HG03575 (cell line): Measurements from ENCODE around the gene UMODL1.

Experiments
- ATAC-seq: cut with Tn5 transposase; IDR thresholded peaks from one replicate; pipeline ENCODE4 v1.9.1; 2021; ENCODE audit not compliant: unreplicated experiment, insufficient number of reproducible peaks, low FRiP score; ENCODE audit errors: extremely low read depth

UMODL1 gene

DNA sequence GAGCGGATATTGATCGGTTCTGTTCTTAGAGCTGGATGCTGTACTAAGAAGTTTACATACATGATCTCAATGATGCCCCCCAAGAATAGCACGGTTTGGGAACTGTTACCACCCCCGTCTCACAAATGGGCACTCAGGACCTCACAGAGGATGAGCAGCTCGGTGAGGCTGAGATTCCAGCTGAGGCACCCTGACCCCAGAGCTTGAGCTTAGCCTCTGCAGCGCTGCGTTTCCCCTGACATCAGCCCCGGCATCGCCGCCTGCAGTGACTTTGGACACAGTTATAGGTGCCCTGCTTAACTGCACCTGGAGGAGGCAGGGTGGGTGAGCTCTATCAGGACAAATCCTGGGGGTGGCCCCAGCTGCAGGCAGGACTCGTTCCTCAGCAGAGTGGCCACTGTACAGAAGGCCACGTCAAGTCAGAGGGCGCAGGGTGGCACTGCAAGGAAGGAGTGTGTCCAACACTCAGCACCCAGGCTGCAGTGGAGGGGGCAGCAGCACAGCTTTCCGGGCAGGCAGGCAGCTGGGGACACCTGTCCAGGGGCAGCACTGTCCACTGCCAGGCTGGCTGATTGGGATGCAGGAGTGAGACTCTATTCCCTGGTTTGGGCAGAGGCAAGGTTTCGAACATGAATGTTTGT lies 82.0 kb downstream of the UMODL1 start:
- ATAC-seq = no peak

DNA sequence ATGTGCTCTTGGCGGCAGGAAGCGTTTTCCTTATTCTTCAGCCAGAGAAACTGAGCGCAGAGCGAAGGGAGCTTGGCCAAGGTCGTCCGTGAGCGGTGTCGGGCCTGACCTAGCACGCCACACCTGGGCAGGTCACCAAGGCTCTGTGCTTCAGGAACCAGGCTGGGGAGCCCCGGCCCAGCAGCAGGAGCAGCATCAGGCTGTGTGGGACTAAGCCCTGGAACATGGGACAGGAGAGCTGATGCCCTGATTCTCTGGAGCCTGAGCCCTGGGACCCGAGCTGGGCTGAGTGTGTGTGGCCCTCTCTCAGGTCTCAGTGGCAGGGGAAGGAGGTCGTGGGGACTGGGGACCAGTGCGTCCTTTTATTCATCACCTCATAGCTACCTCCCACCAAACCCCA lies 82.6 kb downstream of the UMODL1 start:
- no peak for ATAC-seq

DNA sequence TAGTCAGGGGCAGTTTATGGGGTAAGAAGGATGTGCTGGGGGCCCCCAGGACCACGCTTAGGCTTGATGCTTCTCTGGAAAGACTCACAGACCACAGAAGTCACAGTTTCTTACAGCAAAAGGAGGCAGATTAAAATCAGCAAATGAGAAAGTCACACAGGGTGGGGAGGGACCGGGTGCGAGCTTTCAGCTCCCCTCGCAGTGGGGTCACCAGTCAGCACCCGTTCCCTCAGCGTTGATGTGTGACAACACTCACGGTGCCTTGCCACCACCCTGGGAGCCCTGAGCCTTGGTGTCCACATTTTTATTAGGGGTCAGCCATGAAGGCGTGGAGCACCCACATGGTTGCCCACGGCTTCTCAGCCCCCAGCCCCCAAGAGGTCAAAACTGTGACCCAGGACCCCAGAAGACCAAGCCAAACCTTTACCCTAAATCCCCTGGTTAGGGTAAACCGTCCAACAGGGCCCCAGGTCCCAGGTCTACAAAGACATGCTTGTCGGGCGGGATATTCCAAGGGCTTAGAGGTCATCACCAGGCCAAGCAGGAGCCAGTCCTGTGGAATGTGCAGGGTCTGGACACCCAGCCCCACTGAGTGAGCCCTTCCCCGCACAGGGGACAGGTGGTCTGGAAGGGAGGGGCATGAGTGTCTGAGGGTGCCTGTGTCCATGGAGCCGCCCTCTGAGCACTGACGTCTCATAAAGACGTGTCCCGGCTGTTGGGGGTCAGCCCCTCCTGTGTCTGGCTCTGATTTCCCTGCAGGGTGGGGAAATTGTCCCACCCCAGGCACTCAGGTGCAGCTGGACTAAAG lies 83.3 kb downstream of the UMODL1 start:
- no peak for ATAC-seq

DNA sequence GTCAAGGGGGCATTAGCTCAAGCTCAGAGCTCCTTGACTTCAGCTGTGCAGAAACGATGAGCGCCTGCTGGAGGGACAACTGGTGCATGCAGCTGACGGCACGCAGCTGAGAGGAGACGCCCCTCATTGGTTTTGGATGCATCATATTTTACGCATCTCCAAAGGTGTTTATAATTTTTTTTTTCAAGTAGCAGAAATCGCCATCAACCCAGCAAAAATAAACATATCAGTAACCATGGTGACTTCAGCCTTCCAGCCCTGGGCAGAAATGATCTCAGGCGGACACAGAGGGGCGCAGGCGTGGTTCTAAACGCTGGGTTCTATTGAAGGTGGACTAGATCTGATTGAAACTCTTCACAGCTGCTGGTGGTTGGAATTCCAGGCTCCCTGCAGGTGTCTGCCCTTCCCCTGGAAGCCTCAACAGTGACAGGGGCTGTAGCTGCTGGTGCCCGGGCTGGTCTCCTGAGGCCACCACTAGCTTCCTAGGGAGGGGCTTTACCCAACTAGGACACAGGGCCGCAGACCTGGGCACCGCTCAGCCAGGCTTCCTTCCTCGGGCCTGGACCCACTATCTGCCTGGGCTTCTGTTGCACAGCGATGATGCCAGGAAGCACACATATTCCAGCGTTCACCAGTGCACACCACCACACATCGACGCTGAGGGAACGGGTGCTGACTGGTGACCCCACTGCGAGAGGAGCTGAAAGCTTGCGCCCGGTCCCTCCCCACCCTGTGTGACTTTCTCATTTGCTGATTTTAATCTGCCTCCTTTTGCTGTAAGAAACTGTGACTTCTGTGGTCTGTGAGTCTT lies 84.1 kb downstream of the UMODL1 start:
- ATAC-seq = no peak

DNA sequence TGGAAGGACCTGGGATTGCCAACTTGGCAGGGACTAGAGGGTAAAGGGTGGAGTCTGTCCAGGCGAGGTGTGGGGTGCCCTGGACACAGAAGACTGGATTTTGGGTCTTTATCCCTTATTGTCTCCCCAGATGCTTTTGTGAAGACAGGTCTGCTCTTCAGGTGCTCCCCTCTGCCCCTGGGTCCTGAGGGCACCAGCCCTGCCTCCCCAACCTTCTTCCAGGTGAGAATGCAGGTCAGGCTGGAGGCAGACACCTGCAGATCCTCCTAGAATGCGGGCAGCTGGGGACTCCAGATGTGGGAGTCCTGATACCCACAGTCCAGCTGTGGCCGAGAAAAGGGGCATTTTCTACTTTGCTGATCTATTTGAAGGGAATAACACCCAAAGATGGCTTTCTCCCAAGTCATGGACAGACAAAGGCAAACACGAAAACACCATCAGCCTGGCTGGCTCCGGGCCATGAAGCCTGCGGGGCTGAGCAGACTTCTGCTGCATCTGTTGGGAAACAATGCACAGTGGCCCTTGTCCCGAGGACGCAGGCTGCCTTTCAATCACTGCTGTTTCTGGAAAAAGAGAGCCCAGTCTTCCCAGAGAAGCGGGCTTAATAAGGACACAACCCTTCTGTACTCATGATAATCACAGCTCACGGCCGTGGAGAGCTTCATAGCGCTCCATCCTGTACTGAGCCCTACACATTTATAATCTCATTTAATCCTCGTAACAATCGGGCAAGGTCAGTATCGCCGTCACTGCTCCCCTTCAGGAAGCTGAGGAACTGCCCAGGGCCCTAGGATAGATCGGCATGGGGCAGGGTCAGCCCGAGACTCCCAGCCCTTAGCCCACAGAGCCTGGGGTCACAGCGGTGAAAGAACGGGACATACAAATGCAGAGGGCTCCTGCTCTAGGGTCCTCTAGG lies 85.8 kb downstream of the UMODL1 start:
- no peak for ATAC-seq

DNA sequence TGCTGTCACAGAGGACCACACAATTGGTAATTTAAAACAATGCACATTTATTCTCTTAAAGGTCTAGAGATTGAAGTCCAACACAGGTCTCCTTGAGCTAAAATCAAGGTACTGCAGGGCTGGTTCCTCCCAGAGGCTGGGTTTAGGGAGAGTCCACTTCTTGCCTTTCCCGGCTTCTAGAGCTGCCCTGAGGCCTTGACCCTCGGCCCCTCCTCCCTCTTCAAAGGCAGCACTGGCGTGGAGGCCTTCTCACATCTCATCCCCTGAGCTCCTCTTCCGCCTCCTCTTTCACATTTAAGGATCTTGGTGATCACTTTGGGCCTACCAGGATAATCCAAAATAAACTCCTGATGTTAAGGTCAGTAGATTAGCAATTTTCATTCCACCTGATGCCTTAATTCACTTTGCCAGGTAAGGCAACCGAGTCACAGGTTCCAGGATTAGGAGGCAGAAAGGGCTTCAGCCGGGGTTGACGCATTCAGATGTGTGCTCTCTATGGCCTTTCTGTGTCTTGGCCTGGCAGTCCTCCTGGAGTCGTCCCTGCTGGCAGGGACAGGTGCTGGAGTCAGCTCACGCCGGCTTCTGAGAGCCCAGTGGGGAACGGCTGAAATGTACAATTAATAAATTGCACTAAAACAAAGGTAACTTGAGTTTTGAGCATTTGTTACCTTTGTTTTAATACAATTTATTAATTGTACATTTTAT lies 86.6 kb downstream of the UMODL1 start:
- ATAC-seq = no peak

DNA sequence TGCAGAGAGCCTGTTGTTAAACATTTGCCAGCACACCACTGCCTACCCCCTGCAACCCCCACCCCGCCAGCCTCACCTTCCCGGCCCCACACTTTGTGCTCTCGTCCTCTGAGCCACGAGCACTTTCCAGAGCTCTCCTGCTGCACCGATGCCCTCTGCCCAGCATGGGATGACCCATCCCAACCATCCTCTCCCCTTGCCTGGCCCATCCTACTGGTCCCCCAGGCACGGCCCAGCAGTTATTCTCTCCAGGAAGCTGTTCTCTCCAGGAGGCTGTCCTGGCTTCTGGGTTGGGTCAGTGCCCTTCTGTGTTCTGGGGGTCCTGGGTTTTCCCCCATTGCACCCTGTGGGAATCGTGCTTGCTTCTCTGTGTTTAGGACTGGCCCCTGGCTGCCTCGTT lies 87.7 kb downstream of the UMODL1 start:
- ATAC-seq = no peak

DNA sequence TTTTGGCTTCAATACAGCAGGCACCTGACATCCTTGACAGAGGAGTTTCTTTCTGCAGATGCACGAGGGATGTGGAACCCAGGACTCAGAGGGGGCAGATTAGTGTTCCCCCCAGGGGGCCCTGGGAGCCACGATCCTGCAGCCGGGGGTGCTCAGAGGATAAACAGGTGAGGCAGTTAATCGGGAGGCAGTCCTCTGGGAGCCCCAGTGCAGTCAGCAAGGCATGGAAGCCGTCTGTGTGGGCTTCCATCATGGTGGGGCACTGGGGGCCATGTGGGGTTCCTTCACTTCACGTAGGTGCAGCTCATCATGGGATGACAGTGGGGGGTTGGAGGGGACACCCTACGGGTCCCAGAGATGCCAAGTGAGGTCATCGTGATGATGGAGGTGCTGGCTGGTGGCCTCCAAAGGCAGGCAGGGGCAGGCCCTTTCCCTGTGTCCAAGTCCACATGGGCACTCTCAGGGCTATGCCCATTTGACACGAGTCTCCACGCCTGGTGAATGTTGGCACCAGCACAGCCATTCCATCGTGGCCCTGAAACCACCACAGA lies 88.5 kb downstream of the UMODL1 start:
- ATAC-seq = no peak

DNA sequence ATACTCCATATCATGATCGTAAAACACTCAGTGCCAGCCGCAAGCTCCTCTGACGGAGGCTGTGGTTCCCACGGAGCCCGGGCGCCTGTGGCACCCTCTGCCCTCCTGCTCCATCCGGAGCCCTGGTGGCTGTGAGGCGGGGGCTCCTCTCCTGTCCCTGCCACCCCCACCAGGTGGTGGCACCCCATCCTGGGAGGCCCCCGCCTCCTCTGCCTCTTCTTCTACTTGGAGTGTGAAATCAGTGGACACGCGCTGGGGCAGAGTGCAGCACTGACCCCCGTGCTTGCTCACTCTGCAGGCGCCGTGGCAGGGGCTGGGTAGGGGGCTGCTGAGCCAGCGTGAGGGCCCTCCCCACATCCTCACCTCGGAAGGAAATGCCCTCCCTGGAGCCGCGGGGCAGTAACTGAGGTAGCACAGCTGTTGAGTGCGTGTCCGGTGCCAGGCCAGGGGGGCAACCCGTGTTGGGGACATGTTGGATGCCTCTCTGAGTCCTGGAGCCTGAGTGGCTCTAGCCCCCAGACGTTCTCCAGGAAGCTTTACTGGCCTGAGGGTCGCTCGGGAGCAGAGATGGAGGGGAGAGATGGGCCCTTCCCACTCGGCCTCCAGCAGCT lies 89.1 kb downstream of the UMODL1 start:
- no peak for ATAC-seq

DNA sequence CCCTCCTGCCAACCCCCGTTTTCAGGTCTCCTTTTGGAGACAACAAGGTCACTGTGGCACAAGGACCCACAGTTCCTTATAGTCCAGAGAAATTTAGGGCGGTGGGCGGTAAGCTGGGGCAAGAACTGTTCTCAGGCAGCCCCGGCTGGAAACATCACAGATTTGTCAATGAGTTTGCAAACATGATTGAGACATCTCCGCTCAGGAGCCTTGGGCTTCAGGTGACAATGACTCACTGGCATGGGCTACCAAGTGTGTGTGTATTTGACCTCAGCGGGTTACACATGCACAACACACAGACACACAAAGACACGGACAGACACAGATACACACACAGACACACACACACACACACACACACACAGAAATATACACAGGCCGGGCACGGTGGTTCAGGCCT lies 89.6 kb downstream of the UMODL1 start:
- no peak for ATAC-seq

DNA sequence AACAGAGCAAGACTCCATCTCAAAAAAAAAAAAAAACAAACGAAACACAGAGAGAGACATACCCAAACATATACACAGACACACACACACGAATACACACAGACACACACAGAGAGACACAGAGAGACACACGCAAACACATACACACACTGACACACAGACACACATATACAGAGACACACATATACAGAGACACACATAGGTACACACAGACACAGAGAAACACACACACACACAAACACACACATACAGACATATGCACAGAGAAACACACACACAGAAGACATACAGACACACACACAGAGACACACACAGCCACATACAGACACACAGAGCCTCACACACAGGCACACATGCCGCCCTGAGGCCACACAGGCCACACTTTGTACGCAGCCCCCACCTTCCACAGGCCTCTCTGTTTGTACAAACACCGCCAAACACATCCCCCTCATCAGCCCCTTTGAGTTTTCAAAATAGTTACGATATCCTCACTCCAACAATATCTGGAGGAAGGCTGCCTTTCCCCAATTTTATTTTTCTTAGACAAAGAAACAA lies 90.4 kb downstream of the UMODL1 start:
- ATAC-seq = no peak

DNA sequence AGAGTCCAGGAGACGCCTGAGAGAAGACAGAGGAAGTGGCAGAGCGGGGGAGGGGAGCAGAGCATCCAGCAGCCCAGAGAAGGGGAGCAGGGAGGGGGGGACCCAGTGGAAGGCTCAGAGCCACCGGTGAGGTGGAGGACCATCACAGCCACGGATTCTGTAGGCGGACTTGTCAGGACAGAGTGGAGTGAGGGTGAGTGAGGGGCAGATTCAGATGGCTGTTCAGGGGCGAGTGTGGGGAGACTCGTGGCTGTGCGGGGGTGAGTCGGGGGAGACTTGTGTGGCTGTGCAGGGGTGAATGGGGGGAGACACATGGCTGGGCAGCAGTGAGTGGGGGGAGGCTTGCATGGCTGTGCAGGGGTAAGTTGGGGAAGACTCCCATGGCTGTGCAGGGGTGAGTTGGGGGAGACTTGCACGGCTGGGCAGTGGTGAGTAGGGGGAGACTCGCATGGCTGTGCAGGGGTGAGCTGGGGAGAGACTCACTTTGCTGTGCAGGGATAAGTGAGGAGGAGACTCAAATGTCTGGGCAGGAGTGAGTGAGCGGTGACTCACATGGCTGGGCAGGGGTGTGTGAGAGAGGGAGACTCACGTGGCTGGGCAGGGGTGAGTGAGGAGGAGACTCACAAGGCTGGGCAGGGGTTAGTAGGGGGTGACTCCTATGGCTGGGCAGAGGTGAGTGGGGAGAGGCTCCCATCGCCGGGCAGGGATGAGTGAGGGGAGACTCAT lies 91.0 kb downstream of the UMODL1 start:
- ATAC-seq = no peak

DNA sequence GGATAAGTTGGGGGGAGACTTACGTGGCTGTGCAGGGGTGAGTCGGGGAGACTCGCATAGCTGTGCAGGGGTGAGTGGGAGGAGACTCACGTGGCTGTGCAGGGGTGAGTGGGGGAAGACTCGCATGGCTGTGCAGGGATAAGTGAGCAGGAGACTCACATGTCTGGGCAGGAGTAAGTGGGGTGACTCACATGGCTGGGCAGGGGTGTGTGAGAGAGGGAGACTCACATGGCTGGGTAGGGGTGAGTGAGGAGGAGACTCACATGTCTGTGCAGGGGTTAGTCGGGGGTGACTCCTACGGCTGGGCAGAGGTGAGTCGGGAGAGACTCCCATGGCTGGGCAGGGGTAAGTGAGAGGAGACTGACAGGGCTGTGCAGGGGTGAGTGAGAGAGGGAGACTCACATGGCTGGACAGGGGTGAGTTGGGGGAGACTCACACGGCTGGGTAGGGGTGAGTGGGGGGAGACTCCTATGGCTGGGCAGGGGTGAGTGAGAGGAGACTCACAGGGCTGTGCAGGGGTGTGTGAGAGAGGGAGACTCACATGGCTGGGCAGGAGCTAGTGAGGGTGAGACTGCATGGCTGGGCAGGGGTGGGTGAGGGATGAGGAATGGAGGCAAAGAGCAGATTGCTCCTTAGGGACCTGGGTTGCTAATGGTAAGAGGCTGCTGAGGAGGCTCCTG lies 91.9 kb downstream of the UMODL1 start:
- no peak for ATAC-seq

DNA sequence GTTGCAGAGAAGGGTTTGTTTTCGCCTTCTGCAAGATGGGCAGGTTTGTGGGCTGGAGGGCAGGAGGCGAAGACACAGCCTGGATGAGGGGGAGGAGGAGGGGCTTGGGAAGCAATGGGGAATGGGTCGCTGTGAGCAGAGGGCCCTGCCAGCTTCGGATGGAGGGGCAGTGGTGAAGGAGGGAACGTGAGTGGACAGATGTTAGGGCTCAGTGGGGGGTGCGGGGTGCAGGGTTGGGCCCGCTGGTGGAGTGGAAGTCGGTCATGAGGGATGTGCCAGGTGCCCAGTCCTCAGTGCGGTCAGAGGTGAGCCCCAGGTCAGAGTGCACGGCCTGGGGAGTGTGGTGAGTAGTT lies 92.4 kb downstream of the UMODL1 start:
- no peak for ATAC-seq

DNA sequence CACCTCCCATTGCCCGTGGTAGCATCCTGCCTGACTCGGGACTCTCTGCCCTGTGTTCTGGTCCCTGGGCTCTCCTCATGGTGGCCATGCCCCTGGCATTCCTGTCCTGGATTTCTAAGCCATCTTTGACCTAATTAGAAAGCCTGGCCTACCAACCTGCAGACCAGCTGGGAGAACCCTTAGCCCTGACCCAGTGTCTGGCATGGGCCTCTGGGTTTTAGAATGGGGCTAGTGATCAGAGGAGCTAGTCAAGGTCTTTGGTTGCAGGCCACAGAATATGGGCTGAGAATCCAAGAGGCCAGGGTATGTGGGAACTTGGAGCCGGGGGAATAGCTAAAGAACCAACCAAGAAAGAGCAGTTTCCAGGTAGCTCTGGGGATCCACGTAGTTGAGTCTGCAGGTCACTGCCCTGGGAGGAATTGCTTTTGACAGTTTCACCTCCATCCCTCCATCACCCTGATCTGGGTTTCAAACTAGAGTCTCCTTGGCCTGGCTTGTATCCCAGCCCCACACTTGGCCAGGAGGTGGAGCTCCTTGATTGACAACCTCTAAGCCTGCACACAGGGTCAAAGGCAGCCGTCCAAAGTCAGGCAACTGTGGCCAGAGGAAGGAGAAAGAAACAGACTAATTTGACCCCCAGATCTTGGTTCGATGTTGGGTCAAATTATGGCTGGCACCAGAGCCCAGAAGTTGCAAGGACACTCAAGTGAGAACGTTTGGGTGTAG lies 93.1 kb downstream of the UMODL1 start:
- no peak for ATAC-seq

DNA sequence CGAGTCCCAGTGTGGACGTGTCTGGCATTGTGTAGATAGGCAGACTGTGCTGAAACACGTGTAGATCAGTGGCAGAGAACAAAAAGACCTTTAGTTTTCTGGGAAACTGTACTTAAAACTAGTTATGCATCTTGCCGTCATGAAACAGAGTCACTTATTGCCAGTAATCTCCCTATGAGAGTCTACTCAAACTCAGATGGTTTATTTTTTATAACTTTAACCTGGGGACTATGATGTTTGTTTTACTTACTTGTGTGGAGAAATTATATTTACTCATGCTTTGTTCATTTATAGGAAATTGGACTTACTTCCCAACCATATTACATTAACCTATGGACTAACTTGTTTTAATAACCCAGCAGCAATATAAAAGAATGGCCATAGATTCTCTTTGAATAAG lies 93.7 kb downstream of the UMODL1 start:
- no peak for ATAC-seq
